GM12865 (cell line): ENCODE results near the gene ASIP.

Experiments used
- DNase-seq: peaks from one replicate; pipeline ENCODE4 v3.0.0; 2010; ENCODE audit warnings: low read depth
- H3K4me3 ChIP-seq: 2 replicates; pipeline ENCODE4 v1.5.1; 2011; ENCODE audit warnings: mild to moderate bottlenecking, low read depth, low read length, control low read depth
- CTCF ChIP-seq: IDR thresholded peaks from 2 replicates; pipeline ENCODE4 v1.5.1; 2011; ENCODE audit warnings: low read length, control low read depth, low read depth, inconsistent platforms; ENCODE audit not compliant: insufficient read depth; ENCODE audit errors: missing control alignments

The ASIP gene

GRCh38 chr20:34290471-34290870 is 49.2 kb downstream of the ASIP start:
- TF ChIP-seq CTCF: no peak
- DNase-seq: no peak
- H3K4me3 ChIP-seq: no peak overlapping the region

- no peak for TF ChIP-seq CTCF
Observed at GRCh38 chr20:34292496-34292895, 51.3 kb downstream of the ASIP start.

GRCh38 chr20:34293119-34293518 is 51.9 kb downstream of the ASIP start:
- no peak for TF ChIP-seq CTCF
- H3K4me3 ChIP-seq: no peak overlapping the region
- no peak for DNase-seq

More at GRCh38 chr20:34292496-34292895, 51.3 kb downstream of the ASIP start:
- no peak for DNase-seq
- no peak overlapping the region for H3K4me3 ChIP-seq

GRCh38 chr20:34293589-34293988 is 52.4 kb downstream of the ASIP start:
- no peak for DNase-seq
- no peak overlapping the region for H3K4me3 ChIP-seq
- no peak for TF ChIP-seq CTCF

GRCh38 chr20:34294563-34294962 is 53.3 kb downstream of the ASIP start:
- no peak for TF ChIP-seq CTCF
- no peak for DNase-seq
- H3K4me3 ChIP-seq: no peak overlapping the region

- no peak for DNase-seq
Observed at GRCh38 chr20:34295284-34295683, 54.1 kb downstream of the ASIP start.

More at GRCh38 chr20:34295284-34295683, 54.1 kb downstream of the ASIP start:
- no peak for TF ChIP-seq CTCF
- H3K4me3 ChIP-seq: no peak overlapping the region
